ENCODE data around the gene HOXA9.

Gene HOXA9

GRCh38 chr7:27207348-27207985, 42.1 kb upstream of the HOXA9 start:
- no peak for ATAC-seq
- TF ChIP-seq ZFP3 (CRISPR knock-in tag; IDR thresholded peaks at IDR 0.05) (no peak), TOX (CRISPR knock-in tag; IDR thresholded peaks at IDR 0.05; ENCODE audit: borderline replicate concordance) (no peak), ISL1 (CRISPR knock-in tag; IDR thresholded peaks at IDR 0.05) (no peak), ZNF565 (CRISPR knock-in tag; conservative IDR thresholded peaks at IDR 0.05; ENCODE audit: low read depth) (no peak), ZNF8 (CRISPR knock-in tag; IDR thresholded peaks at IDR 0.05) (no peak), PPARA (CRISPR knock-in tag; IDR thresholded peaks at IDR 0.05; ENCODE audit: borderline replicate concordance) (no peak), ZC3H10 (CRISPR knock-in tag; IDR thresholded peaks at IDR 0.05) (no peak), ESRRG (CRISPR knock-in tag; IDR thresholded peaks at IDR 0.05) (no peak), TCF4 (CRISPR knock-in tag; IDR thresholded peaks at IDR 0.05; ENCODE audit: borderline replicate concordance) (no peak), ARNTL (CRISPR knock-in tag; IDR thresholded peaks at IDR 0.05; ENCODE audit: borderline replicate concordance, low read depth) (no peak), ZNF70 (CRISPR knock-in tag; IDR thresholded peaks at IDR 0.05) (no peak), GLIS3 (CRISPR knock-in tag; IDR thresholded peaks at IDR 0.05) (no peak), CREB5 (CRISPR knock-in tag; IDR thresholded peaks at IDR 0.05; ENCODE audit: low read depth) (no peak), OSR1 (CRISPR knock-in tag; IDR thresholded peaks at IDR 0.05) (no peak), CSDC2 (CRISPR knock-in tag; IDR thresholded peaks at IDR 0.05) (no peak), ZFP30 (CRISPR knock-in tag; IDR thresholded peaks at IDR 0.05) (no peak), SNAI2 (CRISPR knock-in tag; IDR thresholded peaks at IDR 0.05) (no peak), RARB (CRISPR knock-in tag; IDR thresholded peaks at IDR 0.05) (no peak)

GRCh38 chr7:27205325-27206280, 40.3 kb upstream of the HOXA9 start:
- no peak for ATAC-seq
- no peak for TF ChIP-seq OSR1 (CRISPR knock-in tag; IDR thresholded peaks at IDR 0.05)
- TF ChIP-seq TSHZ2 (CRISPR knock-in tag; IDR thresholded peaks at IDR 0.05) = no peak
- TF ChIP-seq BACH2 (CRISPR knock-in tag; IDR thresholded peaks at IDR 0.05; ENCODE audit: borderline replicate concordance) = no peak
- TF ChIP-seq TOX (CRISPR knock-in tag; IDR thresholded peaks at IDR 0.05; ENCODE audit: borderline replicate concordance) = no peak
- no peak for TF ChIP-seq ZNF8 (CRISPR knock-in tag; IDR thresholded peaks at IDR 0.05)
- no peak for TF ChIP-seq SNAI2 (CRISPR knock-in tag; IDR thresholded peaks at IDR 0.05)
- no peak for TF ChIP-seq CREB5 (CRISPR knock-in tag; IDR thresholded peaks at IDR 0.05; ENCODE audit: low read depth)

- TF ChIP-seq ZNF8 (CRISPR knock-in tag; IDR thresholded peaks at IDR 0.05) (no peak), ESRRG (CRISPR knock-in tag; IDR thresholded peaks at IDR 0.05) (no peak), PATZ1 (CRISPR knock-in tag; IDR thresholded peaks at IDR 0.05; ENCODE audit: borderline replicate concordance) (no peak)
- ATAC-seq = peak; percentile 7; the same call in 2 of the 3 replicates
These were observed 39.5 kb upstream of the HOXA9 start for GRCh38 chr7:27204851-27205322.
